H1 (cell line): ENCODE results near the gene FOXD3. TPM values are rescaled to one million over a fixed set of nuclear protein-coding genes. Genes with fewer than 3 reads are reported as not detected.

ENCODE experiments used
- KDM1A ChIP-seq: fragments of 200-600, 300-600 bp; sonication (generic); IDR thresholded peaks from 2 replicates; pipeline ENCODE4 v1.7.1; 2016; ENCODE audit warnings: mild to moderate bottlenecking, low read length, borderline replicate concordance
- NANOG ChIP-seq: IDR thresholded peaks from 2 replicates; pipeline ENCODE4 v1.6.1; 2011; ENCODE audit warnings: low read length, low read depth, mild to moderate bottlenecking, inconsistent platforms; ENCODE audit not compliant: insufficient read depth, poor library complexity, severe bottlenecking
- POLR2AphosphoS5 ChIP-seq: IDR thresholded peaks from 2 replicates; pipeline ENCODE4 v1.6.1; 2011; ENCODE audit warnings: low read depth, low read length
- RBBP5 ChIP-seq: IDR thresholded peaks from 2 replicates; pipeline ENCODE4 v1.7.1; 2012; ENCODE audit warnings: low read depth, mild to moderate bottlenecking, inconsistent platforms, low read length, moderate library complexity, borderline replicate concordance
- SAP30 ChIP-seq: fragments of 300-600 bp; sonication (generic); IDR thresholded peaks from 2 replicates; pipeline ENCODE4 v1.7.1; 2012; ENCODE audit warnings: low read length, moderate library complexity, mild to moderate bottlenecking, inconsistent platforms; ENCODE audit not compliant: insufficient read depth, insufficient replicate concordance
- SRF ChIP-seq: IDR thresholded peaks from 2 replicates; pipeline ENCODE4 v1.6.1; 2011; ENCODE audit warnings: mild to moderate bottlenecking, low read depth, low read length, moderate library complexity
- TCF12 ChIP-seq: IDR thresholded peaks from 2 replicates; pipeline ENCODE4 v1.6.1; 2011; ENCODE audit warnings: low read depth, mild to moderate bottlenecking, low read length
- ZNF274 ChIP-seq: IDR thresholded peaks from 2 replicates; pipeline ENCODE4 v1.7.0; 2012; ENCODE audit warnings: low read length, borderline replicate concordance; ENCODE audit errors: extremely low read depth
- polyA plus RNA-seq, 7 experiments: library from polyadenylated mRNA; depleted of rRNA in 3 of 7; stranded (reverse) in 5 of 7; unstranded in 2 of 7; fragments of >200 nt in 5 of 7; fragments of 200-250 nt in 2 of 7; gene quantifications; 1 replicate in 5 of 7; 2 replicates in 1 of 7; 4 replicates in 1 of 7; pipeline versions ENCODE4 v1.2.1 to v1.2.3, GENCODE V29; 2011 to 2013; ENCODE audit warnings: missing spikeins in 2 of 7, mixed read lengths in 2 of 7
- total RNA-seq: library from RNA; stranded (reverse); fragmentation: NEBNext Ultra II Directional; extraction: Animal tissue kit (Norgen Biotek cat#: 25700); gene quantifications from 2 replicates; pipeline ENCODE4 v1.2.1, GENCODE V29; 2021

The FOXD3 gene
- total and polyA plus RNA-seq, 2 of the 8 experiments (the other 6 are each of a cell fraction or from before 2014, with no cell fraction given): 8.7 to 33.7 TPM

DNA sequence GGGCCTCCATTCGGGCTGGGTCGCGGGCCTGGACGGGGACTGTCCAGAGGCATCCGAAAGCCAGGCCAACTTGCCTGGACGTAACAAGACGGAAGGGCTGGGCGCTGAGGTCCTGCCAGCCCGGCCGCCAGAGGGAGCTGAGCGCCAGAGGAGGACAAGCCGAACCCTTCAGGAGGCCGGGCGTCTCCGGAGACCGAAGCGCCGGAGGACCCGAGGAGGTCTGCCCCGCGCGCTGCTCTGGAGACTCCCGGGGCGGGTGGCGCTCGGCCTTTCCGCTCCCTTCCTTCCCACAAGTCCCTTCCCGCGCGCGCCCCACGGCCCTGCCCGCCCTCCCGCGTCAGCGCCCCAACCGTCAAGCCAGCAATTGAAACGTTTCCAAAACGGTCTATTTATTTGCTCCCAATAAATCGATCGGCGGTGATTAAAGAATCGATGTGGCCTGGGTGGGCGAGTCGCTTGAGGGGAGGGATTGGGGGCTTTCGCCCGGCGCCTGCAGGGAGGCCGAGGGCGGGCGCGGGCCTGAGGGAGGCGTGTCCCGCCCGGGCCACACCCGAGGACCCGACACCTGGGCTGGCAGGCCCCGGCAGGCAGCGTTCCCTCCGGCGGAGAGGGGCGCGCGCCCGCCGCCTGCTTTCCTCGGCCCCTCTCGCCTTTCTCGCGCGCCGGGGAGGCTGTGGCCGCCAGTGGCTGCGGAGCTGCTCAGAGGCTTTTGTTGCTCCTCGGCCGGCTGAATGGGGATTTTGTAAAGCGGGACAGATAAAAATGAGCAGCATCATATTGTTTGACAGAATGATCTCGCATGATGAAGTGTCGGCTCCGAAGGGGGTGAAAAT, 5.2 kb upstream of the FOXD3 start (continued):
- TF ChIP-seq NANOG (peak; percentile 1), POLR2AphosphoS5 (no peak), SRF (no peak), SAP30 (no peak), TCF12 (0 out of 2 replicates have a peak, but pooled peaks have one; percentile 15), RBBP5 (peak; percentile 67; the same call in 1 of the 2 replicates), KDM1A (0 out of 2 replicates have a peak, but pooled peaks have one; percentile 40), ZNF274 (no peak)
